ENCODE data around the gene ARHGEF16.

Gene ARHGEF16

GRCh38 chr1:3436451-3436850, 18.0 kb upstream of the ARHGEF16 start:
- H3K4me1 Mint-ChIP-seq (ENCODE audit: low read depth in 2 of 2), result no peaks in the 10 kb centered on the region
- no peak overlapping the region for H3K27ac Mint-ChIP-seq
- H3K9me3 Mint-ChIP-seq, result no peaks in the 10 kb centered on the region
- ATAC-seq (replicated peaks) (no peak), DNase-seq (no peak)
- H3K4me3 Mint-ChIP-seq, result no peak overlapping the region
- peaks cover 9 to 33% of the 10 kb centered on the region in 2 donors for H3K27me3 Mint-ChIP-seq
- H3K36me3 Mint-ChIP-seq (ENCODE audit: insufficient read depth), result no peaks in the 10 kb centered on the region

GRCh38 chr1:3436901-3437300, 17.6 kb upstream of the ARHGEF16 start:
- H3K36me3 Mint-ChIP-seq (ENCODE audit: insufficient read depth), result no peaks in the 10 kb centered on the region
- no peak overlapping the region for H3K27ac Mint-ChIP-seq
- no peak overlapping the region for H3K4me3 Mint-ChIP-seq
- H3K27me3 Mint-ChIP-seq, result peaks cover 9 to 33% of the 10 kb centered on the region in 2 donors
- no peaks in the 10 kb centered on the region for H3K9me3 Mint-ChIP-seq
- ATAC-seq (replicated peaks) (no peak), DNase-seq (no peak)
- H3K4me1 Mint-ChIP-seq (ENCODE audit: low read depth in 2 of 2), result no peaks in the 10 kb centered on the region

- Mint-ChIP-seq H3K9me3 (no peaks in the 10 kb centered on the region), H3K4me1 (ENCODE audit: low read depth in 2 of 2) (no peaks in the 10 kb centered on the region)
Measured at GRCh38 chr1:3438661-3439180, 15.7 kb upstream of the ARHGEF16 start.

GRCh38 chr1:3439346-3440299, 14.8 kb upstream of the ARHGEF16 start:
- Mint-ChIP-seq H3K4me3 (no peak overlapping the region), H3K9me3 (no peaks in the 10 kb centered on the region), H3K27me3 (peaks cover 32 to 47% of the 10 kb centered on the region in 2 donors), H3K27ac (no peak overlapping the region), H3K36me3 (ENCODE audit: insufficient read depth) (no peaks in the 10 kb centered on the region), H3K4me1 (ENCODE audit: low read depth in 2 of 2) (no peaks in the 10 kb centered on the region)
- no peak for DNase-seq
- ATAC-seq (replicated peaks), result no peak

More at GRCh38 chr1:3438661-3439180, 15.7 kb upstream of the ARHGEF16 start:
- Mint-ChIP-seq H3K4me3 (no peak overlapping the region), H3K27me3 (peaks cover 25 to 38% of the 10 kb centered on the region in 2 donors), H3K36me3 (ENCODE audit: insufficient read depth) (no peaks in the 10 kb centered on the region), H3K27ac (no peak overlapping the region)
- DNase-seq (no peak), ATAC-seq (replicated peaks) (no peak)

GRCh38 chr1:3440300-3440681, 14.2 kb upstream of the ARHGEF16 start:
- ATAC-seq (replicated peaks) (no peak), DNase-seq (no peak)
- Mint-ChIP-seq H3K36me3 (ENCODE audit: insufficient read depth) (no peaks in the 10 kb centered on the region), H3K9me3 (no peaks in the 10 kb centered on the region), H3K27me3 (peaks cover 32 to 47% of the 10 kb centered on the region in 2 donors), H3K4me3 (no peak overlapping the region), H3K4me1 (ENCODE audit: low read depth in 2 of 2) (no peaks in the 10 kb centered on the region), H3K27ac (no peak overlapping the region)

- no peaks in the 10 kb centered on the region for H3K9me3 Mint-ChIP-seq
- H3K4me3 Mint-ChIP-seq, result no peak overlapping the region
- H3K36me3 Mint-ChIP-seq (ENCODE audit: insufficient read depth), result no peaks in the 10 kb centered on the region
- ATAC-seq (replicated peaks) (no peak), DNase-seq (no peak)
- peak overlapping the region in 1 of 2 donors; percentile 55 for H3K27ac Mint-ChIP-seq
- peaks cover 32 to 47% of the 10 kb centered on the region in 2 donors for H3K27me3 Mint-ChIP-seq
- H3K4me1 Mint-ChIP-seq (ENCODE audit: low read depth in 2 of 2), result no peaks in the 10 kb centered on the region
Measured at GRCh38 chr1:3440711-3441409, 13.6 kb upstream of the ARHGEF16 start.

- no peak for DNase-seq
- Mint-ChIP-seq H3K27ac (no peak overlapping the region), H3K36me3 (ENCODE audit: insufficient read depth) (no peaks in the 10 kb centered on the region), H3K9me3 (no peaks in the 10 kb centered on the region), H3K27me3 (peaks cover 32 to 47% of the 10 kb centered on the region in 2 donors), H3K4me1 (ENCODE audit: low read depth in 2 of 2) (no peaks in the 10 kb centered on the region), H3K4me3 (no peak overlapping the region)
- no peak for ATAC-seq (replicated peaks)
Measured at GRCh38 chr1:3441410-3441847, 13.0 kb upstream of the ARHGEF16 start.

- H3K4me3 Mint-ChIP-seq, result no peak overlapping the region
- no peaks in the 10 kb centered on the region for H3K4me1 Mint-ChIP-seq (ENCODE audit: low read depth in 2 of 2)
- H3K9me3 Mint-ChIP-seq, result no peaks in the 10 kb centered on the region
- no peak overlapping the region for H3K27ac Mint-ChIP-seq
- ATAC-seq (replicated peaks) (no peak), DNase-seq (no peak)
- no peaks in the 10 kb centered on the region for H3K36me3 Mint-ChIP-seq (ENCODE audit: insufficient read depth)
- peaks cover 32 to 47% of the 10 kb centered on the region in 2 donors for H3K27me3 Mint-ChIP-seq
Measured at GRCh38 chr1:3441880-3442279, 12.6 kb upstream of the ARHGEF16 start.

GRCh38 chr1:3442331-3442730, 12.1 kb upstream of the ARHGEF16 start:
- DNase-seq (no peak), ATAC-seq (replicated peaks) (no peak)
- H3K27me3 Mint-ChIP-seq, result peaks cover 34 to 47% of the 10 kb centered on the region in 2 donors
- no peak overlapping the region for H3K4me3 Mint-ChIP-seq
- no peaks in the 10 kb centered on the region for H3K36me3 Mint-ChIP-seq (ENCODE audit: insufficient read depth)
- no peak overlapping the region for H3K27ac Mint-ChIP-seq
- no peaks in the 10 kb centered on the region for H3K9me3 Mint-ChIP-seq
- H3K4me1 Mint-ChIP-seq (ENCODE audit: low read depth in 2 of 2), result no peaks in the 10 kb centered on the region

GRCh38 chr1:3442901-3443300, 11.6 kb upstream of the ARHGEF16 start:
- Mint-ChIP-seq H3K4me3 (no peak overlapping the region), H3K27ac (no peak overlapping the region), H3K4me1 (ENCODE audit: low read depth in 2 of 2) (no peaks in the 10 kb centered on the region), H3K27me3 (peaks cover 39 to 47% of the 10 kb centered on the region in 2 donors), H3K36me3 (ENCODE audit: insufficient read depth) (no peaks in the 10 kb centered on the region), H3K9me3 (no peaks in the 10 kb centered on the region)
- no peak for DNase-seq
- no peak for ATAC-seq (replicated peaks)

- Mint-ChIP-seq H3K27me3 (peaks cover 39 to 47% of the 10 kb centered on the region in 2 donors), H3K4me3 (no peak overlapping the region), H3K36me3 (ENCODE audit: insufficient read depth) (no peaks in the 10 kb centered on the region)
Measured at GRCh38 chr1:3443807-3444206, 10.7 kb upstream of the ARHGEF16 start.

GRCh38 chr1:3444298-3444697, 10.2 kb upstream of the ARHGEF16 start:
- H3K4me1 Mint-ChIP-seq (ENCODE audit: low read depth in 2 of 2), result no peaks in the 10 kb centered on the region
- no peak overlapping the region for H3K4me3 Mint-ChIP-seq
- DNase-seq, result no peak
- no peaks in the 10 kb centered on the region for H3K9me3 Mint-ChIP-seq
- ATAC-seq (replicated peaks), result no peak
- H3K36me3 Mint-ChIP-seq (ENCODE audit: insufficient read depth), result no peaks in the 10 kb centered on the region
- H3K27me3 Mint-ChIP-seq, result peaks cover 39 to 48% of the 10 kb centered on the region in 2 donors
- H3K27ac Mint-ChIP-seq, result no peak overlapping the region

More at GRCh38 chr1:3443807-3444206, 10.7 kb upstream of the ARHGEF16 start:
- H3K4me1 Mint-ChIP-seq (ENCODE audit: low read depth in 2 of 2), result no peaks in the 10 kb centered on the region
- H3K9me3 Mint-ChIP-seq, result no peaks in the 10 kb centered on the region
- no peak overlapping the region for H3K27ac Mint-ChIP-seq
- no peak for ATAC-seq (replicated peaks)
- no peak for DNase-seq

GRCh38 chr1:3444736-3445135, 9.7 kb upstream of the ARHGEF16 start:
- H3K4me1 Mint-ChIP-seq (ENCODE audit: low read depth in 2 of 2), result no peaks in the 10 kb centered on the region
- no peaks in the 10 kb centered on the region for H3K36me3 Mint-ChIP-seq (ENCODE audit: insufficient read depth)
- ATAC-seq (replicated peaks) (no peak), DNase-seq (no peak)
- no peak overlapping the region for H3K4me3 Mint-ChIP-seq
- no peak overlapping the region for H3K27ac Mint-ChIP-seq
- peaks cover 43 to 53% of the 10 kb centered on the region in 2 donors for H3K27me3 Mint-ChIP-seq
- no peaks in the 10 kb centered on the region for H3K9me3 Mint-ChIP-seq
